ENCODE data around the gene SLCO4A1. TPM values are rescaled to one million over a fixed set of nuclear protein-coding genes. Genes with fewer than 3 reads are reported as not detected.
A peak's percentile ranks its signal among the peaks of the same experiment; 100 is the strongest.

The SLCO4A1 gene
- polyA plus RNA-seq, 1 donor (not counting 4 experiments of a cell fraction or from before 2014, with no cell fraction given): 1.8 TPM

DNA sequence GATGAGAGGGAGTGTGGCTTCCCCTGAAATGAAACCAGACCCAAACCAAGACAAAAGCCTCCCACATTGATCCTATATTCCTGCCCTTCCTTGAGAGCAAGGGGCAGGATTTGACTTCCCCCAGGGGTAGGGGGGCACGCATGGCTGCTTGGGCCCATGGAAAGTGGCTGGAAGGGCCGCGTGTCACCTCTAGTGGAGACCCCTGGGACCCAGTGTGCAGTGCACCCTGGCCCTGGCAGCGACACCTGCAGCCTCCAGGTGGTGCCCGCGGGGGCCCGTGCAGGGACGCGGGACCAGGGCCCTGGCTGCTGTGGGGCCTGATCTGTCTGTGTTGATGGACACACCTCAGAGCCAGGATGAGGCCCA lies 18.0 kb upstream of the SLCO4A1 start:
- Histone ChIP-seq H3K36me3 (ENCODE audit: control insufficient read depth in 2 of 2, extremely low read depth in 1 of 2, insufficient read depth in 2 of 2, low read length in 2 of 2) (no peaks in the 10 kb centered on the region), H3K4me1 (ENCODE audit: control insufficient read depth, extremely low read depth, insufficient read depth, low read length) (peaks cover 31% of the 10 kb centered on the region), H3K27me3 (ENCODE audit: control insufficient read depth, extremely low read depth, insufficient read depth, low read length) (no peaks in the 10 kb centered on the region), H3K79me2 (ENCODE audit: control insufficient read depth, insufficient read depth, low read length) (no peaks in the 10 kb centered on the region), H3K4me2 (ENCODE audit: control insufficient read depth, extremely low read depth, insufficient read depth, low read depth, low read length) (peak overlapping the region; percentile 94), H3K27ac (ENCODE audit: control insufficient read depth, insufficient read depth, low read length) (peak overlapping the region; percentile 96), H3K9me1 (ENCODE audit: control insufficient read depth, extremely low read depth, insufficient read depth, low read length) (peaks cover 3% of the 10 kb centered on the region), H3K9me3 (ENCODE audit: control insufficient read depth, low read depth, low read length) (no peaks in the 10 kb centered on the region), H3K4me3 (ENCODE audit: control insufficient read depth in 2 of 3, extremely low read depth in 1 of 3, insufficient read depth in 2 of 3, low read depth in 1 of 3, low read length in 3 of 3) (no peak overlapping the region), H3K9ac (ENCODE audit: control insufficient read depth, extremely low read depth, insufficient read depth, low read length) (peak overlapping the region; percentile 87), H2AFZ (ENCODE audit: control insufficient read depth, low read length) (no peak overlapping the region), H4K20me1 (ENCODE audit: control insufficient read depth, extremely low read depth, insufficient read depth, low read length) (no peaks in the 10 kb centered on the region)
- dilution Hi-C loops (cut with MboI; ENCODE audit: extremely low pct_ligation_motif_present, low sequenced_read_pairs): no loop called here
- no peak for FAIRE-seq
- TF ChIP-seq, protein P1, sequence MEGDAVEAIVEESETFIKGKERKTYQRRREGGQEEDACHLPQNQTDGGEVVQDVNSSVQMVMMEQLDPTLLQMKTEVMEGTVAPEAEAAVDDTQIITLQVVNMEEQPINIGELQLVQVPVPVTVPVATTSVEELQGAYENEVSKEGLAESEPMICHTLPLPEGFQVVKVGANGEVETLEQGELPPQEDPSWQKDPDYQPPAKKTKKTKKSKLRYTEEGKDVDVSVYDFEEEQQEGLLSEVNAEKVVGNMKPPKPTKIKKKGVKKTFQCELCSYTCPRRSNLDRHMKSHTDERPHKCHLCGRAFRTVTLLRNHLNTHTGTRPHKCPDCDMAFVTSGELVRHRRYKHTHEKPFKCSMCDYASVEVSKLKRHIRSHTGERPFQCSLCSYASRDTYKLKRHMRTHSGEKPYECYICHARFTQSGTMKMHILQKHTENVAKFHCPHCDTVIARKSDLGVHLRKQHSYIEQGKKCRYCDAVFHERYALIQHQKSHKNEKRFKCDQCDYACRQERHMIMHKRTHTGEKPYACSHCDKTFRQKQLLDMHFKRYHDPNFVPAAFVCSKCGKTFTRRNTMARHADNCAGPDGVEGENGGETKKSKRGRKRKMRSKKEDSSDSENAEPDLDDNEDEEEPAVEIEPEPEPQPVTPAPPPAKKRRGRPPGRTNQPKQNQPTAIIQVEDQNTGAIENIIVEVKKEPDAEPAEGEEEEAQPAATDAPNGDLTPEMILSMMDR (optimal IDR thresholded peaks at IDR 0.05 in 1 of 3, IDR thresholded peaks at IDR 0.05 in 1 of 3, conservative IDR thresholded peaks at IDR 0.05 in 1 of 3; ENCODE audit: extremely low read depth in 1 of 3, insufficient read depth in 2 of 3, low read length in 3 of 3): peak in 2 of 3 experiments; percentile 5 to 39
- TF ChIP-seq EZH2 (IDR thresholded peaks at IDR 0.05; ENCODE audit: low read length): no peak
- no peak for DNase-seq (ENCODE audit: low read depth, low spot score)

DNA sequence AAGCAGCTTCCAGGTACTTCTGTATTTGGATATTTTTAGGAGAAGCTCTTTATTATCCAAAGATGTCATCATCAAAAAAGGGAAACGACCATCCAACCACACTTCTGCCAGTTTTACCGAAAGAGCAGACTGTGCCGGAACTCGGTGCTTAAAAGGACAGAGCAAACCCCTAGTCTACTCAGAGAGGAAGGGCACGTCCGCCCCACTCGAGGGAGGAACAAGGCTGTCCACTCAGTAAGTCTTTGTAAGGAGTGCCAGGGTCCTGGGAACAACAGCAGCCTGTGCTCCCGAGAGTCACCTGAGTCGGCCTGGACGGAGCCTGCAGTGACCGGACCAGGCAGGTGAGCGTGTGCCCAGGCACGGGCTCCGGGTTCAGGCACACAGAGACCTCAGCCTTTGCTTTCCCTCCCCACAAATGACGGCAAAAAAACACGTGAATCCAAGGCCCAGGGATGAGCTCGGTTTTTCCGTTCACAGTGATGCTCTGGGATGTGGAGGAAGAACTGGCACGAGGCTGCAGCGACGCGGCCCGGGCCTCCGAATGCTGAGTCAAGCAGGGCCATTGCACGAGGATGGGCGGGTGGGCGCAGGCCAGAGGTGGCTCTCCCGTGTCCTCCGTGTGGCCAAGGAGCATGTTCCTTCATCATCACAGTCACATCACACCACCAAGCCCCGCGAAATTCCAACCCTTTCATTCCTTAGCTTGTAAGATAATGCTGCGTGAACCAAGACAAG lies 17.4 kb upstream of the SLCO4A1 start:
- no peak overlapping the region for H3K9ac ChIP-seq (ENCODE audit: control insufficient read depth, extremely low read depth, insufficient read depth, low read length)
- no peak overlapping the region for H3K4me2 ChIP-seq (ENCODE audit: control insufficient read depth, extremely low read depth, insufficient read depth, low read depth, low read length)

More for the DNA sequence above, 17.4 kb upstream of the SLCO4A1 start:
- no peak for TF ChIP-seq EZH2 (IDR thresholded peaks at IDR 0.05; ENCODE audit: low read length)
- TF ChIP-seq, protein P1 (optimal IDR thresholded peaks at IDR 0.05 in 1 of 3, IDR thresholded peaks at IDR 0.05 in 1 of 3, conservative IDR thresholded peaks at IDR 0.05 in 1 of 3; ENCODE audit: extremely low read depth in 1 of 3, insufficient read depth in 2 of 3, low read length in 3 of 3): no peak
- Histone ChIP-seq H3K9me3 (ENCODE audit: control insufficient read depth, low read depth, low read length) (no peaks in the 10 kb centered on the region), H3K4me3 (ENCODE audit: control insufficient read depth in 2 of 3, extremely low read depth in 1 of 3, insufficient read depth in 2 of 3, low read depth in 1 of 3, low read length in 3 of 3) (no peak overlapping the region), H4K20me1 (ENCODE audit: control insufficient read depth, extremely low read depth, insufficient read depth, low read length) (no peaks in the 10 kb centered on the region), H3K27me3 (ENCODE audit: control insufficient read depth, extremely low read depth, insufficient read depth, low read length) (no peaks in the 10 kb centered on the region), H3K79me2 (ENCODE audit: control insufficient read depth, insufficient read depth, low read length) (no peaks in the 10 kb centered on the region), H3K9me1 (ENCODE audit: control insufficient read depth, extremely low read depth, insufficient read depth, low read length) (peaks cover 3% of the 10 kb centered on the region), H3K27ac (ENCODE audit: control insufficient read depth, insufficient read depth, low read length) (no peak overlapping the region), H3K4me1 (ENCODE audit: control insufficient read depth, extremely low read depth, insufficient read depth, low read length) (peaks cover 31% of the 10 kb centered on the region), H2AFZ (ENCODE audit: control insufficient read depth, low read length) (no peak overlapping the region), H3K36me3 (ENCODE audit: control insufficient read depth in 2 of 2, extremely low read depth in 1 of 2, insufficient read depth in 2 of 2, low read length in 2 of 2) (no peaks in the 10 kb centered on the region)
- FAIRE-seq (no peak), DNase-seq (ENCODE audit: low read depth, low spot score) (no peak)
- dilution Hi-C loops (cut with MboI; ENCODE audit: extremely low pct_ligation_motif_present, low sequenced_read_pairs): no loop called here
